AG04450 (cell line): Measurements from ENCODE around the gene PDHA1. TPM values are rescaled to one million over a fixed set of nuclear protein-coding genes. Genes with fewer than 3 reads are reported as not detected.

Experiments used
- CTCF ChIA-PET: fragments of 300-600, 350-600 bp; formaldehyde crosslinking; extraction: SDS; loops from one replicate; lab custom pipeline; 2022; ENCODE audit warnings: antibody characterized with exemption, inconsistent platforms; lab: Charles Lee
- POLR2A ChIA-PET: fragments of 350-600 bp; formaldehyde crosslinking; extraction: SDS; loops from one replicate; lab custom pipeline; 2021; ENCODE audit warnings: antibody characterized with exemption, inconsistent platforms; lab: Yijun Ruan, JAX
- DNase-seq: peaks from one replicate; pipeline ENCODE4 v3.0.0-alpha.2; 2011; ENCODE audit warnings: low read depth, low spot score
- H3K27ac ChIP-seq: one replicate; pipeline ENCODE4 v1.5.1; 2012; ENCODE audit warnings: low read depth, low read length, control low read depth
- H3K27me3 ChIP-seq: one replicate; pipeline ENCODE4 v1.6.0; 2012; ENCODE audit warnings: low read length; ENCODE audit not compliant: control insufficient read depth, insufficient read depth
- H3K4me3 ChIP-seq: 2 replicates; pipeline ENCODE4 v1.5.1; 2011; ENCODE audit warnings: mild to moderate bottlenecking, low read depth, low read length, control low read depth
- H3K9me3 ChIP-seq: 2 replicates; pipeline ENCODE4 v1.5.1; 2012; ENCODE audit warnings: low read length; ENCODE audit not compliant: control insufficient read depth, insufficient read depth
- CTCF ChIP-seq: IDR thresholded peaks from 2 replicates; pipeline ENCODE4 v1.5.1; 2011; ENCODE audit warnings: low read depth, low read length, control low read depth, inconsistent platforms
- polyA minus RNA-seq: library from RNA; depleted of rRNA, polyadenylated mRNA; stranded (reverse); fragments of >200 nt; gene quantifications from 2 replicates; pipeline ENCODE4 v1.2.3, GENCODE V29; 2011; rRNA and poly(A)+ RNA removed
- polyA plus RNA-seq: library from polyadenylated mRNA; depleted of rRNA; stranded (reverse); fragments of >200 nt; gene quantifications from 2 replicates; pipeline ENCODE4 v1.2.3, GENCODE V29; 2011; rRNA removed

The PDHA1 gene
- polyA plus RNA-seq (154 and 166 TPM in 2 replicates), polyA minus RNA-seq (48.9 and 64.5 TPM in 2 replicates)

GRCh38 chrX:19343535-19344408, at the start of gene PDHA1:
TSS of gene PDHA1 (plus strand) at chrX:19343927. CDS start at chrX:19344038, 111 bp downstream.
- no peaks in the 10 kb centered on the region for H3K27me3 ChIP-seq
- CTCF ChIA-PET = no interaction called here
- no peaks in the 10 kb centered on the region for H3K9me3 ChIP-seq
- peak within 1 kb of the TSS; percentile 21 for H3K27ac ChIP-seq
- no peak for TF ChIP-seq CTCF
- peak; percentile 69 for DNase-seq
- peak within 1 kb of the TSS; percentile 74 for H3K4me3 ChIP-seq
- POLR2A ChIA-PET = no interaction called here

- no peak for DNase-seq
- no peaks in the 10 kb centered on the region for H3K9me3 ChIP-seq
- POLR2A ChIA-PET = no interaction called here
- TF ChIP-seq CTCF = no peak
- no peaks in the 10 kb centered on the region for H3K27me3 ChIP-seq
- no peak overlapping the region for H3K4me3 ChIP-seq
- CTCF ChIA-PET = no interaction called here
- H3K27ac ChIP-seq = no peak overlapping the region
Measured at GRCh38 chrX:19303256-19303880, 40.4 kb upstream of the PDHA1 start.

- Histone ChIP-seq H3K4me3 (no peak overlapping the region), H3K9me3 (no peaks in the 10 kb centered on the region), H3K27ac (no peak overlapping the region), H3K27me3 (no peaks in the 10 kb centered on the region)
- DNase-seq = no peak
- ChIA-PET POLR2A (no interaction called here), CTCF (interaction anchor here (0.7 kb wide), 1 partner anchor 286 kb away, joined by 3 read pairs; no protein-coding TSS in a partner anchor)
- TF ChIP-seq CTCF = no peak
Measured at GRCh38 chrX:19326567-19326966, 17.2 kb upstream of the PDHA1 start.

GRCh38 chrX:19331831-19332230, 11.9 kb upstream of the PDHA1 start:
- ChIA-PET CTCF (interaction anchor here (3.2 kb wide), 1 partner anchor 400 kb away, joined by 51 read pairs; no protein-coding TSS in a partner anchor), POLR2A (no interaction called here)
- DNase-seq = no peak
- peaks cover 7% of the 10 kb centered on the region for H3K9me3 ChIP-seq
- no peaks in the 10 kb centered on the region for H3K27me3 ChIP-seq
- H3K27ac ChIP-seq = no peak overlapping the region
- no peak overlapping the region for H3K4me3 ChIP-seq
- no peak for TF ChIP-seq CTCF
